GM12891 (cell line): ENCODE measurements around the gene TRPC4AP.

Experiments used
- DNase-seq: peaks from one replicate; pipeline ENCODE4 v3.0.0; 2011; ENCODE audit warnings: low spot score; ENCODE audit not compliant: insufficient read length
- FAIRE-seq: peaks from 2 replicates; lab custom pipeline; 2011; peaks lifted over from hg19 to GRCh38; lab: Jason Lieb, UNC
- PAX5 ChIP-seq: IDR thresholded peaks from 2 replicates; pipeline ENCODE4 v1.6.1; 2011; ENCODE audit warnings: low read length, moderate library complexity, mild to moderate bottlenecking; ENCODE audit not compliant: insufficient read depth, severe bottlenecking
- POLR2A ChIP-seq: IDR thresholded peaks from 2 replicates; pipeline ENCODE4 v1.6.1; 2011; ENCODE audit warnings: low read depth, low read length, control low read depth
- POLR2AphosphoS5 ChIP-seq: IDR thresholded peaks from 2 replicates; pipeline ENCODE4 v1.6.1; 2011; ENCODE audit warnings: low read depth, low read length, control low read depth
- POU2F2 ChIP-seq: IDR thresholded peaks from 2 replicates; pipeline ENCODE4 v1.6.1; 2011; ENCODE audit warnings: low read depth, mild to moderate bottlenecking, control low read depth, low read length, moderate library complexity
- SPI1 ChIP-seq: IDR thresholded peaks from 2 replicates; pipeline ENCODE4 v1.6.1; 2011; ENCODE audit warnings: low read depth, low read length, control low read depth
- TAF1 ChIP-seq: IDR thresholded peaks from 2 replicates; pipeline ENCODE4 v1.6.1; 2011; ENCODE audit warnings: low read depth, low read length, control low read depth

TRPC4AP gene

DNA sequence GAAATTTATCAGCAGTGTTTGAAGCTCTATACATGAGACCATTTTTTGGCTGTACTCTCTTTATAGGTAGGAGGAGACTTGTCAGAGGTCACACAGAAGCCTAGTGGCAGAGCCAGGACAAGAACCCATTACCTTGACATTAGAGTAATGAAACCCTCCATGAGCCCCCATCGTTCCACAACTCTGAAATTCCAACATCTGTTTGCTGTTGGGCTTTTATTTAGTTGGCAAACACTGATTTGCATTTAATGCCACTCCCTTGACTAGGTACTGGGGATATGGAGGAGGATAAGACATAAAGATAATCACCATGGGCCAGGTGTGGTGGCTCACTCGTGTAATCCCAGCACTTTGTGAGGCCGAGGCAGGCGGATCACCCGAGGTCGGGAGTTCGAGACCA, 138.6 kb downstream of the TRPC4AP start:
- FAIRE-seq (no peak), DNase-seq (no peak)
- TF ChIP-seq POU2F2 (no peak), SPI1 (no peak), POLR2AphosphoS5 (no peak)

DNA sequence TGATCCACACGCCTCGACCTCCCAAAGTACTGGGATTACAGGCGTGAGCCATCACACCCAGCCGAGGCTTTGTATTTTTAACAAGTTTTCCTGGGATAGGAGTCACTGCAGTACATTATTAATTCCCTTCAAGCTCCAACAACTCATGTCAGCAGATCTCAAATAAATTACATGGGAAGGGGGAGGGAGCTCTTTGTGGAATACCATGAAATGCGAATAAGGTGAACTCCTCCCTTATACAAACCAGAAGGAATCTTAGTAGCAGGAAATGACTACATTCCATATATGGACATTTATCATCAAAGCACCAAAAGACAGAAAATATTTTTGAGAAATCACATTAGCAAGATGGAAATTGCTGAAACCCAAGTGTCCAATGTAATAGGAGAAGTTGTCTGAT, 139.9 kb downstream of the TRPC4AP start:
- TF ChIP-seq PAX5 (no peak), POU2F2 (no peak), POLR2A (no peak), SPI1 (no peak), TAF1 (no peak), POLR2AphosphoS5 (no peak)
- no peak for DNase-seq
- no peak for FAIRE-seq
